Lower leg skin (tissue), 3 donors: Measurements from ENCODE around the gene TCTA.

Source experiments
- POLR2A ChIP-seq, 2 donors: fragments of 450-650 bp; IDR thresholded peaks; one replicate each; pipeline ENCODE4 v1.6.1; 2016 to 2017; ENCODE audit warnings: antibody characterized with exemption in 2 of 2, mild to moderate bottlenecking in 1 of 2, moderate library complexity in 1 of 2
- TF ChIP-seq, protein P1 (sequence below), 3 donors: fragments of 450-650 bp; IDR thresholded peaks; one replicate each; pipeline ENCODE4 v1.5.1; 2016; ENCODE audit warnings: antibody characterized with exemption in 3 of 3, mild to moderate bottlenecking in 3 of 3, moderate library complexity in 2 of 3

DNA sequence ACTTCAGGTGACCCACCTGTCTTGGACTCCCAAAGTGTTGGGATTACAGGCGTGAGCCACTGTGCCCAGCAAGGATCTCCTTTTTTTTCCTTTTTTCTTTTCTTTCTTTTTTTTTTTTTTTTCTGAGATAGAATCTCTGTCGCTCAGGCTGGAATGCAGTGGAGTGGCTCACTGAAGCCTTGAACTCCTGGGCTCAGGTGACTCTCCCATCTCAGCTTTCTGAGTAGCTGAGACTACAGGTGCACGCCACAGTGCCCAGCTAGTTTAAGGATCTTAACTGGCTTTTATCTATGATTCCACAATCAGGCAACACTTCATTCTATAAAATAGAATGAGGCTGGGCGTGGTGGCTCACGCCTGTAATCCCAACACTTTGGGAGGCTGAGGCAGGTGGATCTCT lies 33.2 kb downstream of the TCTA start:
- TF ChIP-seq POLR2A (IDR thresholded peaks at IDR 0.05): no peak
- TF ChIP-seq, protein P1, sequence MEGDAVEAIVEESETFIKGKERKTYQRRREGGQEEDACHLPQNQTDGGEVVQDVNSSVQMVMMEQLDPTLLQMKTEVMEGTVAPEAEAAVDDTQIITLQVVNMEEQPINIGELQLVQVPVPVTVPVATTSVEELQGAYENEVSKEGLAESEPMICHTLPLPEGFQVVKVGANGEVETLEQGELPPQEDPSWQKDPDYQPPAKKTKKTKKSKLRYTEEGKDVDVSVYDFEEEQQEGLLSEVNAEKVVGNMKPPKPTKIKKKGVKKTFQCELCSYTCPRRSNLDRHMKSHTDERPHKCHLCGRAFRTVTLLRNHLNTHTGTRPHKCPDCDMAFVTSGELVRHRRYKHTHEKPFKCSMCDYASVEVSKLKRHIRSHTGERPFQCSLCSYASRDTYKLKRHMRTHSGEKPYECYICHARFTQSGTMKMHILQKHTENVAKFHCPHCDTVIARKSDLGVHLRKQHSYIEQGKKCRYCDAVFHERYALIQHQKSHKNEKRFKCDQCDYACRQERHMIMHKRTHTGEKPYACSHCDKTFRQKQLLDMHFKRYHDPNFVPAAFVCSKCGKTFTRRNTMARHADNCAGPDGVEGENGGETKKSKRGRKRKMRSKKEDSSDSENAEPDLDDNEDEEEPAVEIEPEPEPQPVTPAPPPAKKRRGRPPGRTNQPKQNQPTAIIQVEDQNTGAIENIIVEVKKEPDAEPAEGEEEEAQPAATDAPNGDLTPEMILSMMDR (IDR thresholded peaks at IDR 0.05): no peak
